Stimulated activated CD8-positive, alpha-beta memory T cell treated with anti-CD3 and anti-CD28 coated beads, Interleukin-2, amount 100 ng/mL, for 1 hour (primary cell): Measurements from ENCODE around the gene SPOUT1.
"Not testable (repeated sequence)": the region's sequence is repeated elsewhere in the genome, so short reads cannot be mapped to it uniquely, and the experiment has no call there.

Experiments used
- DNase-seq, 2 donors: peaks; one replicate each; pipeline ENCODE4 v3.0.0-alpha.2; 2020; ENCODE audit warnings: low read depth in 2 of 2

SPOUT1 gene

GRCh38 chr9:128829477-128830251, at the start of gene SPOUT1:
Gene SPOUT1 (minus strand): TSS chr9:128829794. CDS start chr9:128829780, 14 bp downstream.
- DNase-seq: peak; percentile 86 to 88

GRCh38 chr9:128877852-128878251, 48.3 kb upstream of the SPOUT1 start:
- DNase-seq: no peak

- DNase-seq: not testable (repeated sequence)
Measured at GRCh38 chr9:128870941-128871265, 41.3 kb upstream of the SPOUT1 start.

- DNase-seq: no peak
Measured at GRCh38 chr9:128870128-128870940, 40.7 kb upstream of the SPOUT1 start.

GRCh38 chr9:128863647-128864046, 34.1 kb upstream of the SPOUT1 start:
- DNase-seq: peak; percentile 75 to 77

- DNase-seq: no peak
Measured at GRCh38 chr9:128862401-128862851, 32.8 kb upstream of the SPOUT1 start.

GRCh38 chr9:128861501-128861900, 31.9 kb upstream of the SPOUT1 start:
- DNase-seq: no peak

- no peak for DNase-seq
Measured at GRCh38 chr9:128860937-128861336, 31.3 kb upstream of the SPOUT1 start.

- DNase-seq: not testable (repeated sequence)
Measured at GRCh38 chr9:128858476-128858875, 28.9 kb upstream of the SPOUT1 start.

GRCh38 chr9:128854454-128854853, 24.9 kb upstream of the SPOUT1 start:
- not testable (repeated sequence) for DNase-seq

- DNase-seq: not testable (repeated sequence)
Measured at GRCh38 chr9:128852646-128853045, 23.1 kb upstream of the SPOUT1 start.

- DNase-seq: not testable (repeated sequence)
Measured at GRCh38 chr9:128851779-128852600, 22.4 kb upstream of the SPOUT1 start.

- not testable (repeated sequence) for DNase-seq
Measured at GRCh38 chr9:128851024-128851423, 21.4 kb upstream of the SPOUT1 start.

GRCh38 chr9:128847803-128848202, 18.2 kb upstream of the SPOUT1 start:
- no peak for DNase-seq

- DNase-seq: no peak
Measured at GRCh38 chr9:128846680-128847030, 17.1 kb upstream of the SPOUT1 start.

GRCh38 chr9:128845186-128845931, 15.8 kb upstream of the SPOUT1 start:
- no peak for DNase-seq

- not testable (repeated sequence) for DNase-seq
Measured at GRCh38 chr9:128843171-128843570, 13.6 kb upstream of the SPOUT1 start.

- DNase-seq: no peak
Measured at GRCh38 chr9:128841694-128842492, 12.3 kb upstream of the SPOUT1 start.

GRCh38 chr9:128840524-128840923, 10.9 kb upstream of the SPOUT1 start:
- no peak for DNase-seq

GRCh38 chr9:128838338-128838737, 8.7 kb upstream of the SPOUT1 start:
- no peak for DNase-seq
